RPMI8226 (cell line): ENCODE data around the gene WARS2.

Experiments used
- DNase-seq: peaks from one replicate; pipeline ENCODE4 v3.0.0-alpha.2; 2015

Gene WARS2

DNA sequence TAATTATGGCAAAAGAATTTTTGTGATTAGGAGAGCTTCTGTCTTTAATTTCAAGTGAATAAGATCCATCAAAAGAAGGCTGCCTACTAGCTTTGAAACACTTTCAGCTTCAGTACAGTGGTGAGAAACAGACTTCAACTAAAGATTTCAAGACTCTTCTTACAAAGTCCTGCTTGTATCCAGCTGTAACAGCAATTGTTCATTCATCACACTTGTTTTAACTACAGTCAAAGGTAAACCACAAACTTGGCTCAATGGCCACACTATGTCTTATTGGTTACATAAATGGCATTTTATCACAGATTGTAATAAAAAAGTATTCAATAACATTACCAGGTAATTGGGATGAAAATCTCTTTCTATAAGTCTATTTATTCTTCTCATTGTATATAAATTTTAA, 59.2 kb downstream of the WARS2 start:
- DNase-seq, result peak; percentile 4

DNA sequence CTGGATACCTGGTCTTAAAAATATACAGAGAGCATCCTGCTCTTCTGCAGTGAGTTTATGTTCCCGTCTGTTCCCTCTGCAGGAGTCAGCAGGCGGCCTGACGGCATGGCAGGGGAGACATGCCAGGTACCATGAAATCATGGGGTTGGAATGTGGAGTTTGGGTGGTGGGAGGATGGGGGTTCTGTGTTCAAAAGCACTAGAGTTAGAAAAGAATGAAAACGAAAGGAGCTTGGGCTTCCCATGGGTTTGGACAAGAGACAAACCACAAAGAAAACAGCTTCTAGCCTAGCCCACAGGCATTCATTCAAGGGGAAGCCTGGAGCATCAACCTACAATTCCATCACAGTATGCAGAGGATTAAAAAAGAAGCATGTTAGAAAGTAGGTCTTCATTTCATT, 59.9 kb downstream of the WARS2 start:
- DNase-seq, result peak; percentile 44

DNA sequence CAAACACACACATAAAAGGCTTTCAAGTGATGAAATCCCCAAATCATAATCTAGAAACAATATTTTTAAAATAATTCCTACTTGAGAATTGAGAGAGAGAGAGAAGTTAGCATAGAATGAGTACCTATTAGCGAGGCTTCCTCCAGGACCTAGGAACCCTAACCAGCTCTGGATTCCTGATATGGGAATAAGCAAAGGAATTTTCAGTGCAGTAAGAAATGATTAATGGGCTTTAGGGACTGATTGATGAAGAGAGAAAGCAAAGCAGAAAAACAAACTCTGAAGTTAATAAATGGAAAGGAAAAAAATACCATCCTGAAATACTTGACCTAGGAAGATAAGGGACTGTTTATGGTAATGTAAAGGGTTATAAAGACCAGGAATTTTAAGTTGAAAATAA, 60.6 kb downstream of the WARS2 start:
- DNase-seq, result no peak

DNA sequence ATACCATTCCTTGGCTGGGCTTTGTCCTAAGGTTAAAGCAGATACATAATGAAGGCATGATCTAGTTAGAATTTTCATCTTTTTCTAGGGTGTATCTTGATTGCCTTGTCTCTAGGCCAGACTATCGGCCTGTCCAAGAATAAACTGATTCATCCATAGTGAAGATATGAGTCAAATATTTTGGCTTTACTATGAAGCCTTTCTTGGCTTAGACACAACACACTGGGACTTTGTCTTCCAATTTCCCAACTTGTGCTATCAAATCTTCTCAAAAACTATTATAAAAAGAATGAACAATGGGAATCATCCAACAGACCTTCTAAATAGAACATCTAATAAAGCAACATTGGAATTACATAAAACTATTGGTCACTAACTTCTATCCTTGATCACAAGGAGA, 64.8 kb downstream of the WARS2 start:
- no peak for DNase-seq

DNA sequence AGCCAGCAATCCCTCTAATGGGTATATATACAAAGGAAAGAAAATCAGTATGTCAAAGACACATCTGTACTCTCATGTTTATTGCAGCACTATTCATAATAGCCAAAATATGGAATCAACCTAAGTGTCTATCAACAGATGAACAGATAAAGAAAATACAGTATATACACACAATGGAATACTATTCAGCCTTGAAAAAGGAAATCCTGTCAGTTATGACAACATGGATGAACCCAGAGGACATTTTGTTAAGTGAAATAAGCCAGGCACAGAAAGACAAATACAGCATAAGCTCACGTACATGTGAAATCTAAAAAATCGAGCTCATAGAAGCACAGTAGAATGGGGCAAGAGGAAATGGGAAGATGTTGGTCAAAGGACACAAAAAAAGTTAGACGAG, 69.1 kb downstream of the WARS2 start:
- DNase-seq, result no peak

DNA sequence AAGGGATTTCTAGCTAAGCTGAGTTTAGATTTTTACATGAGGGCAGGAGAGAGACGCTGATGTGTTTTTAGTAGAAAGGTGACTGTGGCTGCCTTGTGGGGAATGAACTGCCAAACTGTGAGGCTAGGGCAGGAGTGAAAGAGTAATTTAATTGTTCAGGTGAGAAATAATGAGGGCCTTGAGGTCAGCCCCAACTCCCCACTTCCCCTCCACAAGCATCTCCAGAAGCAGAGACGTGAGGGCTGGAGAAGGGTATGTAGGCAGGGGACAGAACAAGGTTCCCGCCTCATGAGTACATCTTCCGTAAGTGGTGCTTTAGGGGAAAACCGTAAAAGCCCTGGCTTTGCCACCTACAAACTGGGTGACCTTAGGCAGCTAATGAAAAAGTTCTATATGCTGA, 70.8 kb downstream of the WARS2 start:
- no peak for DNase-seq

DNA sequence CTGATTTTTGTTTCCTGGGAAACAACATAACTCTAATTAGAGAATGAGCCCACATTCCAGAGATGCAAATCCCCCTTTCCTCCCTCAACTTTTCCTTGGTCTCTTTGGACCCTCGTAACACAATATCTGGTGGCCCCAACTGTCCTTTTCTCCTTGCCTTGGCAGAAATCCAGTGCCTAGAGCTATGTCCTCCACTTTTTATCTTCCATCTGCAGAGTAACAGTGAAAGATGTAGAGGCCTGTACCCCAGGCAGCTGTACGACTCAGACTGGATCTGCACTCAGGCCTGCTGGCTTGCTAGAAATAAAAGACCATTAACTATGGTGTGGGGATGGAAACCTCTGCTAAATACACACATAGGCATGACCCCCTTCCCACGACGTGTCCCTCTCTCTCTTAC, 72.0 kb downstream of the WARS2 start:
- no peak for DNase-seq

DNA sequence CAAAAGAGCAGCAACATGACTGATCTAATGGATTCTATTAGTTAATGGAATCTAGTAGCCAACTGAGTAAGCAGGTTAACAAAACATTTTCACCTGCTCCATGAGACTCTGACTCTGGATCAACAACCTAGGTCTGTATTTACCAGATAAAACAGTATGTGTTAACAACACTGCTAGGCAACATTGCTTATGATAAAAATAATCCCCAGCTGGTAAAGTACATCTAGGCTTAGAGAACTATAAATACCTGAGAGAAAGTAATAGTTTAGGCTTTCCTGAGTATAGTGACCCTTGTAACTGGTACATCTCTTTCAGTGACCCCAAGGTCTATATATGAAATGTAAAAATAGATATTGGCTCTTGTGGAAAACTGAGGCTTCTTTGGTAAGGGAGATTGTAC, 78.8 kb downstream of the WARS2 start:
- DNase-seq, result no peak

DNA sequence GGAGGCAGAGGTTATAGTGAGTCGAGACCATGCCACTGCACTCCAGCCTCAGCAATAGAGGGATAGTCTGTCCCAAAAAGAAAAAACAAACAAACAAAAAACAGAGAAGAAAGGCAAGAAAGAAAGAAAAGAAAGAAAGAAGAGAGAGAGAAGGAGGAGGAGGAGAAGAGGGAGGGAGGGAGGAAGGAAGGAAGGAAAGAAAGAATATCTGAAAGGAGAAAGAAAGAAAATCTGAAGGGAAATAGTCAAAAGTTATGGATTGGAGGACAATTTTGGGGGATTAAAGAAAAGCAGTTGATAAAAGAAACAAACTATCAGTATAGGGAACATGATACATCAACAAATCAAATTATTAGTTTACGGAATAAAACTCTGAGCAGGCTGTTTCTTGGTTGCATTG, 84.9 kb downstream of the WARS2 start:
- DNase-seq, result no peak

DNA sequence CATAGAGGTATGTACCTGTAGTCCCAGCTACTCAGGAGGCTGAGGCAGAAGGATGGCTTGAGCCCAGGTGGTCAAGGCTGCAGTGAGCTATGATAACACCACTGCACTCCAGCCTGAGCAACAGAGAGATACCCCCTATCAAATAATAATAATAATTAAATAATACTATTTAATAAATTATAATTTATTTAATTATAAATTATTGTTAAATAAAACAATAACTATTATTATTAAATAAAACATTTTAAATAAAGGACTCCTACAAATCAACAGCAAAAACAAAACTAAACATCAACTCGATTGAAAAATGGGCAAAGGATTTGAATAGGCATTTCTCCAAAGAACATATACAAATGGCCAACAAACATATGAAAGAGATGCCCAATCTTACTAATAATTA, 86.5 kb downstream of the WARS2 start:
- no peak for DNase-seq

DNA sequence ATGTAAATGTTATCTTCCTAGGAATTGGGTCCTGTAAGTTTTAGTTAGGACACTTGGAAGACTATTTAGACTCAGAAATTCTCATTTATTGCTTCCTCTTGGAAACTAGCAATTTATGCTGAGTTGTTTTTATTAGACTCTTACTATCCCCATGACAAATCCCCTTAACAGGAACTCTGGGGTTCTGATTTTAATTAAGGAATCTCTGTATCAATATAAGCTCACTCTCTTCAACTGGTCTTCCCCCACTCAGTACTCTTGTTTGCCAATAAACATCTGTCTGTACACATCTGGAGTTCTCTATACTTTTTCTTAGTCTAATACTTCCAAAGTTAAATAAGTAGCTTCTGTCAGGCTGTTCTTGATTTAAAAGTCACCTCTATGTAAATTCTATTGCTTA, 88.2 kb downstream of the WARS2 start:
- no peak for DNase-seq

DNA sequence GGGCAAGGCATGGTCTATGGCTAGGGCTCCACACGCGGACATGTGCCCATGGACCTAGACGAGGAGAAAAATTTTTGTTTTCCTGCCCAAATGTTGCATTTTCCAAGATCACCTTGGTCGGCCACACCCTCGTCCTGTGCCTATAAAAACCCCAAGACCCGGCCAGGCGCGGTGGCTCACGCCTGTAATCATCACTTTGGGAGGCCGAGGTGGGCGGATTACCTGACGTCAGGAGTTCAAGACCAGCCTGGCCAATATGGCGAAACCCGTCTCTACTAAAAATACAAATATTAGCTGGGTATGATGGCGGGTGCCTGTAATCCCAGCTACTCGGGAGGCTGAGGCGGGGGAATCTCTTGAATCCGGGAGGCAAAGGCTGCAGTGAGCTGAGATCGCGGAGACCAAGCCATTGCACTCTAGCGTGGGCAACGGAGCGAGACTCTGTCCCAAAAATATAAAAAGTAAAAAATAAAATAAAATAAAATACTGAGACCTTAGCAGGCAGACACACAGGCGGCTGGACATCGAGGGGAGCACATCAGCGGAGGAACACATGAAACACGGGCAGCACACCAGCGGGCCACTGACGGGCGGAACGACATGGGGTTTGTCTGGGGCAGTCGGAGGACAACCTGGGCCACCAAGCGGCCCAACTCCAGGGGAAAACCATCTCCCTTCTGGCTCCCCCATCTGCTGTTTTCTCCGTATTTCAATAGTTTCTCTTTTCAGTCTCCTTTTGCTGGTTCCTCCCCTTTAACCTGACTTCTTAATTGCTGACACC, 91.6 kb downstream of the WARS2 start:
- no peak for DNase-seq

DNA sequence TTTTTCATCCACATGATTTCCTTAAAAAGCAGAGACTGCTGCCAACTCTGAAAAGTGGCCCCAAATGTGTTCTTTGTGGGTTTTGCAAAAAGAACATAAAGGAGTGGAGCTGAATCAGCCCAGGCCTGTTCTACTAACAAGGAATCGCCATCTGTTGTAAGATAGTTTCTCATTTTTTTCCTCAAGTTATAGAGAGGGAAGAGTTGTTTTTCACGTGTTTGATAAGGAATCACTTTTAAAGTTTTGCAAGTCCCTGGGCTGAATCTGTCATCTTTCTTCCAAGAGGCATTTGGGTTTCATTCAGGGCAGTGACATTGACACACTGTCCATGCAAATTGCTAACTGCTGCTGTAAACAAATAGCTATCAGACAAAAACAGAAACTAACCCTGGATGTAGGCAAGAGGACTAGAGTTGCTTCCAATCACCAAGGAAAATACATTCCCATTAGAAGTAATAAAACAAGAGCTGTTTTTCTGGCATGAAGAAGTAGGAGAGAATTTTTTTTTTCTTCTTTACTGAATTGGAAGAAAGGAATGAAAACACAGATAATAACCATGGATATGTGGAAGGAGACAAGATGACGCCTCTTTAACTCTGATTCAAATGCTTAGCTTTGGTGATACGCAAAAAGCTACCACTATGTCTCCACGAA, 93.5 kb downstream of the WARS2 start:
- no peak for DNase-seq

DNA sequence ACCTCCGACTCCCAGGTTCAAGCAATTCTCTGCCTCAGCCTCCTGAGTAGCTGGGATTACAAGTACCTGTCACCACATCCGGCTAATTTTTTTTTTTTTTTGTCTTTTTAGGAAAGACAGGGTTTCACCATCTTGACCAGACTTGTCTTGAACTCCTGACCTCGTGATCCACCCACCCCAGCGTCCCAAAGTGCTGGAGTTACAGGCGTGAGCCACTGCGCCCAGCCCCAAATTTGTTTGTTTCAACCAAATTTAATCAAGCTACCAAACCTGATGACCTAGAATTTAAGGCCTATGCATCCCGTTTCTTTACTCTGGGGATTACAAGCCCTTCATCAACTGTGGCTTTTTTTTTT, 94.0 kb downstream of the WARS2 start:
- DNase-seq, result no peak

DNA sequence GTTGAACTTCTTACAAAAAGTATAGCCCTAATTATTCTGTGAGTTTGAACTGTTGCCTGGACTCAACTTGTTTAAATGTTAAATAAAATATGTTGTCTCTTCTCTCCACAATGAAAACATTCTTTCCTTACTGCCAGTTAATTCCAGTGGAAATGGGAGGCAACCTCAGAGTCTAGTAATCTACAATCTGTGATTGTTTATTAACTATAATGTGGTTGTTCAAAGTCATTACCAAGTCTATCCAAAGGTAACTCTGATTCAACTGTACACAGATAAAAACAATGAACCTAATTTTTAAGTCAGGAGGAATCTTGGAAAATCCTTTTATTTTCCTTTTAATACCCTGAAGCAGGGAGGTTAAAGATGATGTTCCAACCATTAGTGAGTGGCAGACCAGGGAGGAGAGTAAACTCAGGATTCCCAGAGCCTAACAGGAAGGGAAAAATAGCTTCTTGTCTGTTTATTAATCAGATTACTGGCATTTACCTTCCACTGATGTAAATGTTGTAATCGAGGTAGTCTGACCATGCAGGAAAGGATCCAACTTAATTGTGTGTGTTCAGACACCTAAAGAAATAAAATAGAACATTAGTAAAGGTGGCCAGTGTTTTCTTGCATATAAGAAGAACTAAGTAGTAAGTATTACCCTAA, 95.2 kb downstream of the WARS2 start:
- DNase-seq, result no peak

DNA sequence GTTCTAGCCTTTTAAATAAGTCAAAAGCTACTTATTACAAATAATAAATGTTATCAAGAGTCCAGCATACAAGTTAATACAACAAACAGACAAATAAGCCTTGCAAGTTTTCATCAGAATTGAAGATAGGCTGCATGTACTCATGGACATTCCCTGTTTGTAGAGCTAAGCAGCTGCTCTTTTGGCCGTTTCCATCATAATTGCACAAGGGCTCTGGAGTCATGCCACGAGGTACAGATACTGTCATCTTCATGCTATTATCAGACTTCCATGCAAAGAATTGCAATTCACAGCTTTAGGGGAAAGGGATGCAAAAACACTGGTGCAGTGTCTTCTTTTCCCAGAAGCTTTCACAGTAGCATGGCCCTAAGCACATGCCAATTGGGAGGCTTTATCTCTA, 99.5 kb downstream of the WARS2 start:
- no peak for DNase-seq

DNA sequence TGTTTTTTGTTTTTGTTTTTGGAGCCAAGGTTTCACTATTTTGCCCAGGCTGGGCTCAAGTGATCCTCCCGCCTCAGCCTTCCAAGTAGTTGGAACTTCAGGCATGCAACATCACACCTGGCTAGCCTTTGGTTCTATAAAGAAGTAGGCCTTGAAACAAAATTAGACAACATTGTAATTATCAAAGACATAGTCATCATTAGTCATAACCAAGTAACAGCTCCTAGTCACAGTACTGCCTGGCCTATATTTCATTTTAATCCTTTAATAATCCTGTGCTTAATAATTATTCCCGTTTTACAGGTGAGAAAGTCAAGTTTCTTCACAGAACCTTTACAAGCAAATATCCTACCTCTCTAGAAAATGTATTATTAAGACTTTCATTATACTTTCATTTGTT, 100.0 kb downstream of the WARS2 start:
- DNase-seq, result no peak

DNA sequence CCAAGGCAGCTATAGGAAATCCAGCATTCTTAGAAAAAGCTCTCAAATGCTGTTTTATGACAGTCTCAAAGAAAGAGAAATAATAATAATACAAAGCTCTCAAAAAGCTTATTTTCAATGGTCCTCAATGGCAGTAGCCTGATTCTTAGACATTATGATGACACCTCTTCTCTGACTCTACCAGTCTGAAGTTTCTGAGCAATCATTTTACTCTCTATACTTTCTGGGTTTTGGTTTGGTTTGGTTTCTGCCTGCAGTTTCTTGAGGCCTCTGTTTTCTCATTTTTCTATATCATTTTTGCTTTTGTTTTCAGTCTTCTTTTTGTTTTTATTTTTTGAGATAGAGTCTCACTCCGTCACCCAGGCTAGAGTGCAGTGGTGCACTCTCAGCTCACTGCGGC, 102.1 kb downstream of the WARS2 start:
- DNase-seq, result no peak

DNA sequence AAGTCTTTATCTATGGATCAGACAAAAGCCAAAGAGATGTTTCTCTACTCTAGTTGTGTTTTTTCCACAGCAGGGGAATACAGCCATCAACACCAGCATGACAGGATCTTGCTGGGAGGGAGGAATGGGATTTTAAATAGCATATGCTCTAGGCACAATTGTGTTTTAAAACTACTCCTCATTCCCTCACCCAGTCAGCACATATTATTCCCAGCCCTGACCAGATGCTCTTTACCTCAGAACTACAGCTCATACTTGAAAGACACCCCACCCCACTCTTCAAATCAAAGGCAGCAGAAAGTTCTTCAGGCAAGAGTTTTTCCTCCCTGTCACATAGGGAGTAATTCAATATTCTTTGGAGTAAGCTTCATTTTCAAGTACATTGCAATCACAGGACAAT, 106.1 kb downstream of the WARS2 start:
- no peak for DNase-seq

DNA sequence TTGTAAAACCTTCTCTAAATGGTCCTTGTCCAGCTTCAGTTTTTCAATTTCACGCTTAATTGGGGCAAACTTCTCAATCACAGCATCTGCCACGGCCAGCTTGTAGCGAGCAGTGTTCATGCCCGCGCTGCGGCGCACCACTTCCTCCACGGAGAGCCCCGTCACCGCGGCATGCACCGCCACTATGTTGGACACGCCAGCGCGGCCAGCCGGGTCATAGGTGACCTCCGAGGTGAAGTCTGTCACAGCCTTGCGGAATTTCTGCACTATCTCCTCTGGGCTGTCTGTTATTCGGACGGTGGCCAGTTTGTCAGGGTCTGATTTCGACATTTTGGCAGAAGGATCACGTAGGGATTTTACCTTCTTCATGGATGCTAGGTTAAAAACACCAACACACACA, 107.5 kb downstream of the WARS2 start:
- no peak for DNase-seq

DNA sequence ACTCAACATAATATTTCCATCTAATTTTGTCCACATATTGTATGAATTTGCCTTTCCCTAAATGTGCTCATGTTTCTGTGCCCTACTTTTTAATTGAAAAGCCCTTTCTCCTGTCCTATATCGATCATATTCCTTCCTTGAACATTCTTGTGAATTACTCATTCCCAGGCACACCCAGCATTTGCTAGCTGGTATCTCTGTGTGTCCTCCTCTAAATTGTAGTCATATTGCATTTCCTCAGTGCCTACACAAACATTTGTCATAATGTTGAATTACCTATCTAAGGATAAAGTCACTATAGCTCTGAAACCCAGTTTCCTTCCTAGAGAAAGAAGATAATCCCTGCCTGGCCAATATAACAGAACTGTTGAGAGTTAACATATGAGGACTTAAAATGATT, 112.7 kb downstream of the WARS2 start:
- DNase-seq, result no peak

DNA sequence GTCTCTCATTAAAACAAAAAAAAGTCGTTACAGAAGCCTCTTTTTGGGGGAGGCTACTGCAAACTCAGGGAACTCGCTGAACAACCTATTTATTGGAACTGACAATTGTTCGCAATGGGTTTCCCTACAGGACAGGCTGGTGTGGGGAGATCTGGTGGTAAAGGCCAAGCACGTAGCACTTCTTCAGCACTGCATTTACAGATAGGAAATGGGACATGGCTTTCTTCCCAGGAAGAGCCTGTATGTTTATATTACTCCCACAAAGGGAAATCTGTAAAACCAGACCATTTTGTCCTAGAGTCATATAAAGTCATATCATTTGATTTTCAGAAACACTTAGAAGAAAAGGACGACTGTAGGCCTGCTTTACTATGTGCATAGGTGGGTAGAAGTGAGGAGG, 113.5 kb downstream of the WARS2 start:
- DNase-seq, result no peak

DNA sequence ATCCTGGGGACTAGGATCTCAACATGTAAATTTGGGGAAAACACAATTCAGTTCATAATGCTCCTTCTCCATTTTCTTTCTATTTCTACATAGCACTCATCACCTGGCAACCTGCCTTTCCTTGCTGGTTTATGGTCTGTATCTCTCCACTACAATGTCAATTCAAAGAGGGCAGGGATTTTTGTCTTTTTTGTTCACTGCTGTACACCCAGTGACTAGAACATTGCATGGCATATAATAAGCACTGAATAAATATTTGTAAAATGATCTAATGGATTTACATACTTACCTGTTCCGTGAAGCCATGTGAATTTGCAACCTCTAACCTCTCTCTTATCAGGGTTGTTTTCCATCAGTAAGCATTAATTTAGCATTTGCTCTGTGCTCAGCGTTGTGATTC, 124.9 kb downstream of the WARS2 start:
- DNase-seq, result no peak

DNA sequence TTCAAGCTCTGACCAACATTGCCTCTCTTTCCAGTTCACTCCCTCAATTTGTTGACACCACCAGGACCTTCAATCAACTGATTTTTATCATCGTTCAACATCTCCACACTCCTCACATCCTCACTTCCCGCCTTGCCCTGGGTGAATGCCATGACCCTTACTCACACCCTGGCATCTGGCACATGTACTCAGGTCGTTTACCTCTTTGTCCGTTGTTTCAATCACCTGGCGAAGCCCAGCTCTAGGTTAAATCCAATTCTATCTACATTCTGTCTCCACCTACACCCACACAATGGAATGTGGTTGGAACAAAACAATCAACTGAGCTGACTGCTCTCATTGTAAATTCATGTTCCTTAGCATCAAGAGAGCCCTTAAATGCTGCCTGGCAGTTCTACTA, 128.1 kb downstream of the WARS2 start:
- no peak for DNase-seq

DNA sequence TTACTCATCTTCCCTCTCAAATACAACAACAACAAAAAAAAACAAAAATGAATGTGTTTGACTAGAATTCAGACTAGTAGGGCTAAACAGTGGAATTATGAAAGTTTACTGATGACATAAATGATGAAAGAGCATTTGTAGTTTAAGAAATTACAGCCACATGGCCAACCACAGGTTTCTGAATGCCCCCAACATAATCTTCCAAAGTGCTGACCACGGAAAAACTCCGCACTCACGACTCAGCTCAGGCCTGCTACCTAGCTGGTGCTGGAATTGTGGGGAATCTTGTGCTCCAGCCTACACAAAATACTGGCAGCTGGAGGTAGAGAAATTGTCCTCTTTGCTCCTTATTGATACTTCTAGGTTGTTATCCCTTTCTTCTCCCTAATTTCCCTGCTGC, 128.7 kb downstream of the WARS2 start:
- no peak for DNase-seq
